NCI-H1436 treated with DMSO at 0.1 percent for 48 hours (cell line): ENCODE results near the gene TJP3.

Experiments
- DNase-seq: peaks from one replicate; lab custom pipeline; 2025; lab: John Stamatoyannopoulos, UW

Gene TJP3

GRCh38 chr19:3766520-3766919 lies 58.3 kb downstream of the TJP3 start:
- no peak for DNase-seq

GRCh38 chr19:3767050-3767449 lies 58.9 kb downstream of the TJP3 start:
- no peak for DNase-seq

GRCh38 chr19:3768015-3768747 lies 60.0 kb downstream of the TJP3 start:
- no peak for DNase-seq

- no peak for DNase-seq
These were observed 60.5 kb downstream of the TJP3 start for GRCh38 chr19:3768748-3769099.

GRCh38 chr19:3769494-3769893 lies 61.3 kb downstream of the TJP3 start:
- DNase-seq = no peak

- DNase-seq = no peak
These were observed 62.2 kb downstream of the TJP3 start for GRCh38 chr19:3770136-3770999.

- no peak for DNase-seq
These were observed 63.1 kb downstream of the TJP3 start for GRCh38 chr19:3771000-3771905.

GRCh38 chr19:3771906-3772455 lies 63.8 kb downstream of the TJP3 start, which contains the start of gene RAX2:
RAX2 (minus strand) TSS chr19:3772228; CDS start chr19:3771742, 486 bp downstream.
- DNase-seq = no peak

GRCh38 chr19:3773814-3774515 lies 65.8 kb downstream of the TJP3 start:
- DNase-seq = no peak

GRCh38 chr19:3774621-3775373 lies 66.6 kb downstream of the TJP3 start:
- no peak for DNase-seq

GRCh38 chr19:3775374-3775711 lies 67.2 kb downstream of the TJP3 start:
- no peak for DNase-seq

- no peak for DNase-seq
These were observed 67.6 kb downstream of the TJP3 start for GRCh38 chr19:3775831-3776230.

- DNase-seq = no peak
These were observed 68.4 kb downstream of the TJP3 start for GRCh38 chr19:3776479-3777040.

- DNase-seq = no peak
These were observed 70.1 kb downstream of the TJP3 start for GRCh38 chr19:3778104-3778867.

- DNase-seq = no peak
These were observed 70.9 kb downstream of the TJP3 start for GRCh38 chr19:3778899-3779723.

- DNase-seq = no peak
These were observed 72.7 kb downstream of the TJP3 start for GRCh38 chr19:3780786-3781304.

- DNase-seq = no peak
These were observed 73.4 kb downstream of the TJP3 start for GRCh38 chr19:3781603-3782002.

GRCh38 chr19:3782330-3782729 lies 74.1 kb downstream of the TJP3 start:
- DNase-seq = no peak
